ENCODE data around the gene AARS2. TPM values are rescaled to one million over a fixed set of nuclear protein-coding genes. Genes with fewer than 3 reads are reported as not detected.
A peak's percentile ranks its signal among the peaks of the same experiment; 100 is the strongest.

Gene AARS2
- total RNA-seq, 1 experiment from 2014 or later: 28.9 TPM

DNA sequence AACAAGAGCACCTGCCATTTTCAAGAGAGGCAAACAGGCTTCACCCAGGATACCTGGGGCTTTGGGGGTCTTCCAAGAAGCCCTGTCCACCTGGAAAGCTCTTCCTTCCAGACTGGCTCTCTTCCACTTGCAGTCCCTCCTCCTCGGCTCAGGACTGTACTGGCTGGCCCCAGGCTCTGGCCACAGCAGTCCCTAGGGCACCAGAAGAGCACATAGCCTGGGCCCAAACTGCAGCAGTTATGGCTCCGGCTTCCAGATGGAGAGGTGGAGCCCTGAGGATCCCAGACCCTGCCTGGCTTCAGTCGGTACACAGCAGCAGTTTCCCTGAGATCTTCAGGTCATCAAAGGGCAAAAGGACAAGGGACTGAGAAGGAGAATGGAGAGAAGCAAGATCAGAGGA lies 54.2 kb downstream of the AARS2 start:
- ATAC-seq: no peak
- H3K36me3 Mint-ChIP-seq: peaks cover 19% of the 10 kb centered on the region
- no peaks in the 10 kb centered on the region for H3K27me3 Mint-ChIP-seq (ENCODE audit: low read depth)
- CTCF ChIA-PET: no interaction called here
- no peaks in the 10 kb centered on the region for H3K9me3 Mint-ChIP-seq
- no peak for DNase-seq (ENCODE audit: low spot score)
- POLR2A ChIA-PET: no interaction called here
- H3K4me3 Mint-ChIP-seq: no peak overlapping the region
- H3K4me1 Mint-ChIP-seq: peaks cover 37% of the 10 kb centered on the region
- H3K27ac Mint-ChIP-seq: no peak overlapping the region; the same call in 1 of the 2 replicates
- TF ChIP-seq ZNF423 (CRISPR knock-in tag; IDR thresholded peaks at IDR 0.05): no peak
- TF ChIP-seq NFYB (CRISPR knock-in tag; conservative IDR thresholded peaks at IDR 0.05; ENCODE audit: low read depth): no peak
- TF ChIP-seq, protein P1, sequence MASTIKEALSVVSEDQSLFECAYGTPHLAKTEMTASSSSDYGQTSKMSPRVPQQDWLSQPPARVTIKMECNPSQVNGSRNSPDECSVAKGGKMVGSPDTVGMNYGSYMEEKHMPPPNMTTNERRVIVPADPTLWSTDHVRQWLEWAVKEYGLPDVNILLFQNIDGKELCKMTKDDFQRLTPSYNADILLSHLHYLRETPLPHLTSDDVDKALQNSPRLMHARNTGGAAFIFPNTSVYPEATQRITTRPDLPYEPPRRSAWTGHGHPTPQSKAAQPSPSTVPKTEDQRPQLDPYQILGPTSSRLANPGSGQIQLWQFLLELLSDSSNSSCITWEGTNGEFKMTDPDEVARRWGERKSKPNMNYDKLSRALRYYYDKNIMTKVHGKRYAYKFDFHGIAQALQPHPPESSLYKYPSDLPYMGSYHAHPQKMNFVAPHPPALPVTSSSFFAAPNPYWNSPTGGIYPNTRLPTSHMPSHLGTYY (CRISPR knock-in tag; IDR thresholded peaks at IDR 0.05): no peak
- TF ChIP-seq ZNF219 (CRISPR knock-in tag; IDR thresholded peaks at IDR 0.05; ENCODE audit: borderline replicate concordance): no peak
- no peak for TF ChIP-seq KAT7 (CRISPR knock-in tag; IDR thresholded peaks at IDR 0.05; ENCODE audit: borderline replicate concordance)
- TF ChIP-seq CBFB (CRISPR knock-in tag; IDR thresholded peaks at IDR 0.05; ENCODE audit: low read depth): no peak

GRCh38 chr6:44258325-44258863 lies 54.8 kb downstream of the AARS2 start:
- Mint-ChIP-seq H3K27me3 (ENCODE audit: low read depth) (no peaks in the 10 kb centered on the region), H3K4me3 (peak overlapping the region; percentile 68; the same call in 1 of the 2 replicates), H3K27ac (peak overlapping the region; percentile 55), H3K36me3 (peaks cover 24% of the 10 kb centered on the region), H3K4me1 (peaks cover 35% of the 10 kb centered on the region), H3K9me3 (no peaks in the 10 kb centered on the region)
- POLR2A ChIA-PET: no interaction called here
- TF ChIP-seq, protein P2, sequence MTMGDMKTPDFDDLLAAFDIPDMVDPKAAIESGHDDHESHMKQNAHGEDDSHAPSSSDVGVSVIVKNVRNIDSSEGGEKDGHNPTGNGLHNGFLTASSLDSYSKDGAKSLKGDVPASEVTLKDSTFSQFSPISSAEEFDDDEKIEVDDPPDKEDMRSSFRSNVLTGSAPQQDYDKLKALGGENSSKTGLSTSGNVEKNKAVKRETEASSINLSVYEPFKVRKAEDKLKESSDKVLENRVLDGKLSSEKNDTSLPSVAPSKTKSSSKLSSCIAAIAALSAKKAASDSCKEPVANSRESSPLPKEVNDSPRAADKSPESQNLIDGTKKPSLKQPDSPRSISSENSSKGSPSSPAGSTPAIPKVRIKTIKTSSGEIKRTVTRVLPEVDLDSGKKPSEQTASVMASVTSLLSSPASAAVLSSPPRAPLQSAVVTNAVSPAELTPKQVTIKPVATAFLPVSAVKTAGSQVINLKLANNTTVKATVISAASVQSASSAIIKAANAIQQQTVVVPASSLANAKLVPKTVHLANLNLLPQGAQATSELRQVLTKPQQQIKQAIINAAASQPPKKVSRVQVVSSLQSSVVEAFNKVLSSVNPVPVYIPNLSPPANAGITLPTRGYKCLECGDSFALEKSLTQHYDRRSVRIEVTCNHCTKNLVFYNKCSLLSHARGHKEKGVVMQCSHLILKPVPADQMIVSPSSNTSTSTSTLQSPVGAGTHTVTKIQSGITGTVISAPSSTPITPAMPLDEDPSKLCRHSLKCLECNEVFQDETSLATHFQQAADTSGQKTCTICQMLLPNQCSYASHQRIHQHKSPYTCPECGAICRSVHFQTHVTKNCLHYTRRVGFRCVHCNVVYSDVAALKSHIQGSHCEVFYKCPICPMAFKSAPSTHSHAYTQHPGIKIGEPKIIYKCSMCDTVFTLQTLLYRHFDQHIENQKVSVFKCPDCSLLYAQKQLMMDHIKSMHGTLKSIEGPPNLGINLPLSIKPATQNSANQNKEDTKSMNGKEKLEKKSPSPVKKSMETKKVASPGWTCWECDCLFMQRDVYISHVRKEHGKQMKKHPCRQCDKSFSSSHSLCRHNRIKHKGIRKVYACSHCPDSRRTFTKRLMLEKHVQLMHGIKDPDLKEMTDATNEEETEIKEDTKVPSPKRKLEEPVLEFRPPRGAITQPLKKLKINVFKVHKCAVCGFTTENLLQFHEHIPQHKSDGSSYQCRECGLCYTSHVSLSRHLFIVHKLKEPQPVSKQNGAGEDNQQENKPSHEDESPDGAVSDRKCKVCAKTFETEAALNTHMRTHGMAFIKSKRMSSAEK (CRISPR knock-in tag; IDR thresholded peaks at IDR 0.05; ENCODE audit: borderline replicate concordance): no peak
- TF ChIP-seq, protein P3, sequence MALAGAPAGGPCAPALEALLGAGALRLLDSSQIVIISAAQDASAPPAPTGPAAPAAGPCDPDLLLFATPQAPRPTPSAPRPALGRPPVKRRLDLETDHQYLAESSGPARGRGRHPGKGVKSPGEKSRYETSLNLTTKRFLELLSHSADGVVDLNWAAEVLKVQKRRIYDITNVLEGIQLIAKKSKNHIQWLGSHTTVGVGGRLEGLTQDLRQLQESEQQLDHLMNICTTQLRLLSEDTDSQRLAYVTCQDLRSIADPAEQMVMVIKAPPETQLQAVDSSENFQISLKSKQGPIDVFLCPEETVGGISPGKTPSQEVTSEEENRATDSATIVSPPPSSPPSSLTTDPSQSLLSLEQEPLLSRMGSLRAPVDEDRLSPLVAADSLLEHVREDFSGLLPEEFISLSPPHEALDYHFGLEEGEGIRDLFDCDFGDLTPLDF (CRISPR knock-in tag; IDR thresholded peaks at IDR 0.05): no peak
- TF ChIP-seq CBFB (CRISPR knock-in tag; IDR thresholded peaks at IDR 0.05; ENCODE audit: low read depth) (no peak), JUN (CRISPR knock-in tag; IDR thresholded peaks at IDR 0.05) (no peak), MXD4 (CRISPR knock-in tag; IDR thresholded peaks at IDR 0.05; ENCODE audit: borderline replicate concordance) (no peak), ETV6 (CRISPR knock-in tag; IDR thresholded peaks at IDR 0.05) (no peak), GRHL2 (CRISPR knock-in tag; IDR thresholded peaks at IDR 0.05; ENCODE audit: insufficient replicate concordance, severe bottlenecking) (no peak)
- TF ChIP-seq, protein P4, sequence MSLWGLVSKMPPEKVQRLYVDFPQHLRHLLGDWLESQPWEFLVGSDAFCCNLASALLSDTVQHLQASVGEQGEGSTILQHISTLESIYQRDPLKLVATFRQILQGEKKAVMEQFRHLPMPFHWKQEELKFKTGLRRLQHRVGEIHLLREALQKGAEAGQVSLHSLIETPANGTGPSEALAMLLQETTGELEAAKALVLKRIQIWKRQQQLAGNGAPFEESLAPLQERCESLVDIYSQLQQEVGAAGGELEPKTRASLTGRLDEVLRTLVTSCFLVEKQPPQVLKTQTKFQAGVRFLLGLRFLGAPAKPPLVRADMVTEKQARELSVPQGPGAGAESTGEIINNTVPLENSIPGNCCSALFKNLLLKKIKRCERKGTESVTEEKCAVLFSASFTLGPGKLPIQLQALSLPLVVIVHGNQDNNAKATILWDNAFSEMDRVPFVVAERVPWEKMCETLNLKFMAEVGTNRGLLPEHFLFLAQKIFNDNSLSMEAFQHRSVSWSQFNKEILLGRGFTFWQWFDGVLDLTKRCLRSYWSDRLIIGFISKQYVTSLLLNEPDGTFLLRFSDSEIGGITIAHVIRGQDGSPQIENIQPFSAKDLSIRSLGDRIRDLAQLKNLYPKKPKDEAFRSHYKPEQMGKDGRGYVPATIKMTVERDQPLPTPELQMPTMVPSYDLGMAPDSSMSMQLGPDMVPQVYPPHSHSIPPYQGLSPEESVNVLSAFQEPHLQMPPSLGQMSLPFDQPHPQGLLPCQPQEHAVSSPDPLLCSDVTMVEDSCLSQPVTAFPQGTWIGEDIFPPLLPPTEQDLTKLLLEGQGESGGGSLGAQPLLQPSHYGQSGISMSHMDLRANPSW (CRISPR knock-in tag; conservative IDR thresholded peaks at IDR 0.05; ENCODE audit: low read depth): no peak
- TF ChIP-seq, protein P5, sequence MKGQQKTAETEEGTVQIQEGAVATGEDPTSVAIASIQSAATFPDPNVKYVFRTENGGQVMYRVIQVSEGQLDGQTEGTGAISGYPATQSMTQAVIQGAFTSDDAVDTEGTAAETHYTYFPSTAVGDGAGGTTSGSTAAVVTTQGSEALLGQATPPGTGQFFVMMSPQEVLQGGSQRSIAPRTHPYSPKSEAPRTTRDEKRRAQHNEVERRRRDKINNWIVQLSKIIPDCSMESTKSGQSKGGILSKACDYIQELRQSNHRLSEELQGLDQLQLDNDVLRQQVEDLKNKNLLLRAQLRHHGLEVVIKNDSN (CRISPR knock-in tag; IDR thresholded peaks at IDR 0.05): no peak
- CTCF ChIA-PET: interaction anchor here (2.5 kb wide), 1 partner anchor 47 kb away, joined by 11 read pairs; no protein-coding TSS in a partner anchor
- DNase-seq (ENCODE audit: low spot score) (no peak), ATAC-seq (no peak)
